ENCODE results near the gene C19orf73.
"Not testable (repeated sequence)": the region's sequence is repeated elsewhere in the genome, so short reads cannot be mapped to it uniquely, and the experiment has no call there.

Gene C19orf73

GRCh38 chr19:49148784-49149651, 30.1 kb upstream of the C19orf73 start:
- DNase-seq (ENCODE audit: low spot score) = peak; percentile 94

GRCh38 chr19:49148044-49148682, 29.2 kb upstream of the C19orf73 start:
- no peak for DNase-seq (ENCODE audit: low spot score)

- DNase-seq (ENCODE audit: low spot score) = not testable (repeated sequence)
These were observed 27.4 kb upstream of the C19orf73 start for GRCh38 chr19:49146408-49146770.

GRCh38 chr19:49145573-49146407, 26.8 kb upstream of the C19orf73 start:
- peak; percentile 92 for DNase-seq (ENCODE audit: low spot score)

DNA sequence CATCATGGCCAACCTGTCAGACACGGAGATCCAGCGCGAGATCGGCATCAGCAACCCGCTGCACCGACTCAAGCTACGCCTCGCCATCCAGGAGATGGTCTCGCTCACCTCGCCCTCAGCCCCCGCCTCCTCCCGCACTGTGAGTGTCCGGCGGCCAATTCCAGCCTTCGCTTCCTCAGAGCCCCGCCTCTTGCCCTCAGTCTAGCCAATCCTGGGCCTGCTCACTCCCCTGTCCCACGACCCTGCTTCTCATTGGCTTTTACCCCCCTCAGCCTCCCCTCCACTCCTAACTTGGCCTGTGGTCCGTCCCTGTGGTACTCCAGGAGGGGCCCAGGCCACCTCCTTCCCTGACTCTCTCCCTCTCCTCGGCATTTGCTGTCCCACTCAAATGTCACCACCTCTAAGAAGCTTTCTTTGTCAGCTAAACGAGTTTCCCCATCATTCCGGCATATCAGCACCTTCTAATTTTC, 24.0 kb upstream of the C19orf73 start:
- DNase-seq (ENCODE audit: low spot score) = no peak

- DNase-seq (ENCODE audit: low spot score) = no peak
These were observed 22.4 kb upstream of the C19orf73 start for GRCh38 chr19:49141352-49141751.

- DNase-seq (ENCODE audit: low spot score) = no peak
These were observed 22.0 kb upstream of the C19orf73 start for GRCh38 chr19:49140951-49141350.

- no peak for DNase-seq (ENCODE audit: low spot score)
These were observed 17.8 kb upstream of the C19orf73 start for GRCh38 chr19:49136771-49137171.

DNA sequence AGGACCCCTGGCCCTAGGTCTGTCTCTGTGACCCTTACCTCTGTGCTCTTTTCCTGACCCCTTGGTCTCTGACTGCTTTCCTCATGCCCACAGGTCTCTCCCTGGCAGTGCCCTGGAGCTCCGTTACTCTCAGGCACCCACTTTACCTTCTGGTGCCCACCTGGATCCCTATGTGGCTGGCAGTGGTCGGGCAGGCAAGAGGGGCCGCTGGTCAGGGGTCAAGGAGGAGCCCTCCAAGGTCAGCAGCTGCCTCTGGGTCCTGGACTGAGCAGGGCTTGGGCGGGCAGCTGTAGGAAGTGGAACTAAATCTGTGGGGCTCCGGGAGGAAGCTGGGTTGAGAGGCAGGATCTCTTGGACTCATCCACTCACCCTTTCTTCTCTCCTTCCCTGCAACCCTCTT, 16.7 kb upstream of the C19orf73 start:
- no peak for DNase-seq (ENCODE audit: low spot score)

GRCh38 chr19:49133621-49134454, 14.9 kb upstream of the C19orf73 start:
- DNase-seq (ENCODE audit: low spot score) = no peak

DNA sequence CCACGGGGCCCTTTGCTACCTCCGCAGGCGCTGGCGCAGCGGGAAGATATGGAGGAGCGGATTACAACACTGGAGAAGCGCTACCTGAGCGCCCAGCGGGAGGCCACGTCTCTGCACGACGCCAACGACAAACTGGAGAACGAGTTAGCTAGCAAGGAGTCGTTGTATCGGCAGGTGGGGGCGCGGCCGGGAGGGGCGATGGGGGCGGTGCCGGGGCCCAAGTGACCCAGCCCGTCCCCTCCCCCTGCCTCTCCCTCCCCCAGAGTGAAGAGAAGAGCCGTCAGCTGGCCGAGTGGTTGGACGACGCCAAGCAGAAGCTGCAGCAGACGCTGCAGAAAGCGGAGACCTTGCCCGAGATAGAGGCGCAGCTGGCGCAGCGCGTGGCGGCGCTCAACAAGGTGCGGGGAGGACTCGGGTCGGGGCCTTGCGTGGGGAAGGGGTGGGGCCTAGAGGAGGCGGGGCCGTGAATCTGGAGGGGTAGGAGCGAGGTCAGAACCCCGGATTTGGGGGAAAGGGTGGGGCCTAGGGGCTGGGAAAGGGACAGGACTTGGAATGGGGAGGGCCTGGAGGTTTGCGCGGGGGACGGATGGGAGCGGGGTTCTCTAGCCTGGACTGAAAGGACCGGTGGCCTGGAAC, 14.1 kb upstream of the C19orf73 start:
- DNase-seq (ENCODE audit: low spot score) = no peak

- no peak for DNase-seq (ENCODE audit: low spot score)
These were observed 11.4 kb upstream of the C19orf73 start for GRCh38 chr19:49130325-49130724.

GRCh38 chr19:49129238-49129583, 10.3 kb upstream of the C19orf73 start:
- DNase-seq (ENCODE audit: low spot score) = peak; percentile 86

DNA sequence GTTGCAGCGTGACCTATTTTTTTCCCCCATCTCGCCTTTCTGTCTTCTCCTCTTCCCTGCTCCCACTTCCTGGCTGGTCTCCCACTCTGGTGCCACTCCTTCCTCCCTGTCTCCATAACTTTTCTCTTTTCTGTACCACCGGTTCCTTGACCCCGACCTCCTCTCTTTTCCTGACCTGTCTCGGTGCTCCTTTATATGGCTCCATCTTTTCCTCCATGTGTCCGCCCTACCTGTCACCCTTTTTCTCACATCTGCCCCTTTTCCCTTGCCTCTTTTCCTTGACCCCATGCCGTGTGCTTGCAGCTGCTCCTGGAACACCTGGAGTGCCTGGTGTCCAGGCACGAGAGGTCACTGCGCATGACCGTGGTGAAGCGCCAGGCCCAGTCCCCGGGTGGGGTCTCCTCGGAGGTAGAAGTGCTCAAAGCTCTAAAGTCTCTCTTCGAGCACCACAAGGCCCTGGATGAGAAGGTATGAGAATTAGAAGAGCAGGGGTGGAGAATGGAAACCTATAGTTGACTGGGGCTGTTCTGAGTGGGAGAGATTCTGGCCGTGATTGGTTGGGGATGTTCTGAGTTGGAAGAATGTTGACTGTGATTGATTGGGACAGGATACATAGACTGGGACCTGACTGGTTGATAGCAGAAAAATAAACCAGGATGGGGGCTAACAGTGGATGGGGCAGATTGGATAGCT, 9.7 kb upstream of the C19orf73 start:
- no peak for DNase-seq (ENCODE audit: low spot score)

DNA sequence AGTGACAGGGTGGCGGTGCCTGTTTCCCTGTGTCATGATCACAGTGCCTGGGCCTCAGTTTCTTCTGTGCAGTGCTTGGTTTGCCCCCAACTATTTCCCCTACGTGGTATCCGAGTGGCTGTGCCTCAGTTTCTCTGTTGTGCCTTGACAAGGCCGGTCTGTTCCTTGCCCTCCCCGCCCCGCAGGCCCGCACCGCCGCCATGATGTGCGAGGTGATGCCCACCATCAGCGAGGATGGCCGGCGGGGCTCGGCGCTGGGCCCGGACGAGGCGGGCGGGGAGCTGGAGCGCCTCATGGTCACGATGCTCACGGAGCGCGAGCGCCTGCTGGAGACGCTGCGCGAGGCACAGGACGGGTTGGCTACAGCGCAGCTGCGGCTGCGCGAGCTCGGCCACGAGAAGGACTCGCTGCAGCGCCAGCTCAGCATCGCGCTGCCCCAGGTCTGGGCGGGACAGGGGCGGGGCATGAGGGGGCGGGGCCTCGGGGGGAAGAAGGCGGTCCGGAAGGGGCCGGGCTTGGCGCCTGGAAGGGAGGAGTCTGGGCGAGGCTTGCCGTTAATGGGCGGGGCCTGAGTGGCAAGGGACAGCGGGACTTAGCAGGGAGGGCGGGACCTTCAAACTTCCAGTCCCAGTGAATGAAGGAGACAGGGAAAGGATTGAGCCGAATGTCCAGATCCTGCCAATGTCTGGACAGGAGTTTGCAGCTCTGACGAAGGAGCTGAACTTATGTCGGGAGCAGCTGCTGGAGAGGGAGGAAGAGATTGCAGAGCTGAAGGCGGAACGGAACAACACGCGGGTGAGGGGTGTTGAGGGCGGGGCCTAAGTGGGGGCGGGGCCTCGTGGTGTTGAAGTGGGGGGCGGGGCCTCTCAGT, 9.0 kb upstream of the C19orf73 start:
- DNase-seq (ENCODE audit: low spot score) = peak; percentile 92

- not testable (repeated sequence) for DNase-seq (ENCODE audit: low spot score)
These were observed 8.3 kb upstream of the C19orf73 start for GRCh38 chr19:49127225-49127624.

GRCh38 chr19:49126575-49126974, 7.6 kb upstream of the C19orf73 start:
- DNase-seq (ENCODE audit: low spot score) = no peak

DNA sequence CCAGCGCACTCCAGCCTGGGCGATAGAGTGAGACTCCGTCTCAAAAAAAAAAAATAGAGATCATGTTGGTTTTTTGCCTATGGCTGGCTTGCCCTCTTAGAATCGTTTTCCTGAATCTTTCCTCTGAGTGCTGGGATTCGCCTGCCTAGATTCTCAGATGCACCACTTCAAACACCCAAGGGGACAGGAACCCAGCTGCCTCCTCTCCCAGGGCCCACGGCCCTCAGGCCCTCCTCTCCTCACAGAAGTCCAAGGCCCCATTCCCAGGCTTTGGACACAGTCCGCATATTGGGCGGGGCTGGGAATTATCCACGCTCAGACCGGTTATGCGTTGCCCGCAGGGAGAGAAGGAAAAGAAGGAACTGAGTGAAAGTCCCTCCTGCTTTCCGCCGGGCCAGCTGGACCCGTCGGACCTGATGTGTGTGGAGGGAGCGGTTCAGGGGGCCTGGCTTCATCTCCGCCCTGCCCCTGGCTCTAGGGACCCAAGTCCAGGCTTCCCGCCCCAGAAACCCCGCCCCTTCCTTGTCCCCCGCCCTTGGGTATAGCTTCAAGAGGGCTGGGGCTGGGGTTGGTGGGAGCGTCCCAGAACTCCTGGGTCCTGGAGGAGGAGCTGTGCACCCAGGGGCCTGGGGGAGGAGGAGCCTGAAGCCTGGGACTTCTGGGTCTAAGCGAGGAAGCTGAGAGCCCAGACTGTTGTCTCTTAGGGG, 6.2 kb upstream of the C19orf73 start:
- peak; percentile 68 for DNase-seq (ENCODE audit: low spot score)

DNA sequence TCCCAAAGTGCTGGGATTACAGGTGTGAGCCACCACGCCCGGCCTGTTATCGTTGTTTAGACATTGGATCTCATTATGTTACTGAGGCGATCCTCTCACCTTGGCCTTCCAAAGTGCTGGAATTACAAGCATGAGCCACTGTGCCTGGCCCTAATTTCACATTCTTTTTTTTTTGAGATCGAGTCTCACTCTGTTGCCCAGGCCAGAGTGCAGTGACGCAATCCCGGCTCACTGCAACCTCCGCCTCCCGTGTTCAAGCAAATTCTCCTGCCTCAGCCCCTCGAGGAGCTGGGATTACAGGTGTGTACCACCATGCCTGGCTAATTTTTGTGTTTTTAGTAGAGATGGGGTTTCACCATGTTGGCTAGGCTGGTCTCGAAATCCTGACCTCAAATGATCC, 4.3 kb upstream of the C19orf73 start:
- DNase-seq (ENCODE audit: low spot score) = not testable (repeated sequence)
